ENCODE data around the gene NSUN7.
"Not testable (repeated sequence)": the region's sequence is repeated elsewhere in the genome, so short reads cannot be mapped to it uniquely, and the experiment has no call there.

NSUN7 gene, protein sequence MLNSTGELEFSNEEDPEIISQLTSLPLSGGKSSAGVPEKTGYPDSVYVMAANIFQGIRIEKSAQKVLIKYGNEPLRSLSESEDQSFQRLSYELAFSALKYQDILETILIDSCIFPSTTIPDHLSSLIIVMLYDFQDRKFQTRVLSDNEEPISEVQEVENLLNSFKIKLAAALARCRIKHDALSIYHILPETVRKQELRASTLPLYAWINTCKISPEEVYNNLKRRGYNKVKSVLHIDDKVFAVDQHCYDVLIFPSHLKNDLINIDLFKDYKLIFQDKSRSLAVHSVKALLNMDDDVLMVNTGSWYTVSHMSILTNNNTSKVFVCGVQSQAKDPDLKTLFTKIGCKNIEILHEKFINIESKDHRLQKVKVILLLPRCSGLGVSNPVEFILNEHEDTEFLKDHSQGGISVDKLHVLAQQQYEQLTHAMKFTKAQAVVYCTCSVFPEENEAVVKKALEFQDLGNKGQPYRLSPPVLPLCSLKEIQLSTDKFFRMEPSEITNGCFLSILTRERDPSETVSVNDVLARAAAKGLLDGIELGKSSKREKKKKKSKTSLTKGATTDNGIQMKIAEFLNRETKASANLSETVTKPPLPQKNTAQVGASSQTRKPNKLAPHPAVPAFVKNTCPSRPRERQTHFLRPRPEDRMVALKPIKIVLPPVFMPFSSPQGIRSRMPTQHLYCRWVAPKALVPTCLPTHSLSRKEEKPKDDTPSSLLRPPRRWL

DNA sequence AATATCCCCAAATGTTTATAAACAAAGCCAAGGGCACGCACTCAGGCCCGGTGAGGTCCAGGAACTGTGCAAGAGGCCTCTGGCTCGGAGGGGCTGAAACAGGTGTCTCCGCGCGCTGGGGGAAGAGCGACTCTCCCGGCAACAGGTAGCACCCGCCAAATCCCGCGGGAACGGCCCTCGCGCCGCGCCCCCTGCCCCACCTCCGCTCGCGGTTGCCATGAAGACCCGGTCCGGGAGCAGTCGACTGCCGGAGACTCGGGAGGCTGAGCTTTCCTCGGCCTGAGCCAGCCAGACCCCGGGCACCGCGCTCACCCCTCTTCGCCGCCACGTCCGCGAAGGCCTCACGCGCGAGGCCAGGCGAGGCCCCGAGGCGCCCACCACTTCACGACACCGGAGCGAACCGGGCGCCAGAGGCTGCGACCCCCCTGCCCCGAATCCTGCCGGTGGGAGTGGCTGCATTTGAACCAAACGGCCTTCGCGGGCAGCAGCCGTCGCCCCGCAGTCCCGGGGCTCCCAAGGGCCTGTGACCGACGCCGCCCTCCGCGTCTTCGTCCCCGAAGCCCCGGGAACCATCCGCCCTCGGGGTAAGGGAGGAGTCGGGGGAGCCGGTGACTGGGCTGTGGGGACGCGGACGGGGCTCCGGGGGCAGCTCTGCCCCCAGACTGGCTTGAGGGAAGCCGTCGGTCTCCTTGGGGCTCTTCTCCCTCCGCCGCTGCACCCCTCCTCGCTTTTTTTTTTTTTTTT is at the start of gene NSUN7:
TSS of gene NSUN7 (plus strand) at position 239 of the 744 bp plus-strand sequence. CDS start 739 bp downstream, outside the sequence.
- in situ Hi-C loops (cut with MboI; ENCODE audit: low sequenced_read_pairs) = loop anchor here (10.0 to 25.0 kb wide), 2 partner anchors 95 to 162 kb away; no protein-coding TSS in a partner anchor

DNA sequence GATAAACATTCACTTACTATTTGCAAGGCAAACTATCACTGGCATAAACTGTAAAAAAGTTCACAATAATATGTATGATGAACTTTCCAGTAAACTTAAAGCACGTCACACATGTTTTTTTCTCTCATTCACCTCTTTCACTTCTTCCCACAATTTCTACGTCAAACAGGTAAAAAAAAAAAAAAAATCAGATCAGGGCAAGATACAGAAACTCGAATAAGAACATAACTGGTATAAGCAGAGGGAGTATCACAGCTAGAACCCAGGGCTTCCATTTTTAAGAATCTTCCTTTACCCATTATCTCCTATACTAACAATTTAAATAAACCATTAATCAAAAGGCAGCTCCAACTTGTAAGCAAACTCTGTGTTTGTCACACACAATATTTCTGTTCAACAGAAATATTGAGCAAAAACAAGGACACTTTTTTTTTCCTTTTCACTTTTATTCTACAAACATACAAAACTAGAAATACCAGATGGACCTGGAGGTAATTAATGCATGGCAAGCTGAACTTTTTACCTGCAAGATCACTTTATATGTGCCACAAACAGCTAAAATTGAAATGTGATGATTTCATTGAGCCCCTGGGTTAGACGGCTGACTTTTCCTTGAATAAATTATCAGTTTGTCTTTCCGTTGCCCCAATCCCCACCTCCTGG is 47.5 kb upstream of the NSUN7 start:
- in situ Hi-C loops (cut with MboI; ENCODE audit: low sequenced_read_pairs) = no loop called here

DNA sequence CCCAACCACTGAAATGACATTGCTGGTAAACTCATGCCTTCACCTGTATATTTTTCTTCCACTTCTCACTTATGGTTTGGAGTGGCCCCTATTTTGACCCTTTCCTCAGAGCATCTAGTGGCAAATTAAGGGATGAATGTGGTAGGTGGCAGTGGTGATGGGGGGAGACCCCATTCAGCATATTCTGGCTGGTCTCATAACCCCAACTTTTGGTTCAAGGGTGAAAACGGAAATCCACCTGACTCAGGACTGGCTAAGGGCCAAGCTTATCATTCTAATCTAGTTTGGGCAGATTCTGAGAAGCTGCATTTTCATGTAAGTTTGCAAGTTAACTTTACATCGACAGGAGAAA is 47.0 kb upstream of the NSUN7 start:
- in situ Hi-C loops (cut with MboI; ENCODE audit: low sequenced_read_pairs) = no loop called here

DNA sequence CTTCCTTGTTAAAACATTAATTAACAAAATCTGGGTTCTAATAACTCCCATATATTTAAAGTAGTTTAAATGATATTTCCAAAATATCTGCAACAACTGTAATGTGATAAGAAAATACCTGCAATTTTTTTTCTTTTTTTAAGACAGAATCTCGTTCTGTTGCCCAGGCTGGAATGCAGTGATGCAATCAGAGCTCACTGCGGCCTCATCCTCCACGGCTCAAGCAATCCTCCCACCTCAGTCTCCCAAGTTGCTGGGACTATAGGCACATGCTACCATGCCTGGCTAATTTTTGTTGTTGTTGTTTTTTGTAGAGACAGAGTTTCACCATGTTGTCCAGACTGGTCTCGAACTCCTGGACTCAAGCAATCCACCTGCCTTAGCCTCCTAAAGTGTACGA is 45.7 kb upstream of the NSUN7 start:
- in situ Hi-C loops (cut with MboI; ENCODE audit: low sequenced_read_pairs) = no loop called here

DNA sequence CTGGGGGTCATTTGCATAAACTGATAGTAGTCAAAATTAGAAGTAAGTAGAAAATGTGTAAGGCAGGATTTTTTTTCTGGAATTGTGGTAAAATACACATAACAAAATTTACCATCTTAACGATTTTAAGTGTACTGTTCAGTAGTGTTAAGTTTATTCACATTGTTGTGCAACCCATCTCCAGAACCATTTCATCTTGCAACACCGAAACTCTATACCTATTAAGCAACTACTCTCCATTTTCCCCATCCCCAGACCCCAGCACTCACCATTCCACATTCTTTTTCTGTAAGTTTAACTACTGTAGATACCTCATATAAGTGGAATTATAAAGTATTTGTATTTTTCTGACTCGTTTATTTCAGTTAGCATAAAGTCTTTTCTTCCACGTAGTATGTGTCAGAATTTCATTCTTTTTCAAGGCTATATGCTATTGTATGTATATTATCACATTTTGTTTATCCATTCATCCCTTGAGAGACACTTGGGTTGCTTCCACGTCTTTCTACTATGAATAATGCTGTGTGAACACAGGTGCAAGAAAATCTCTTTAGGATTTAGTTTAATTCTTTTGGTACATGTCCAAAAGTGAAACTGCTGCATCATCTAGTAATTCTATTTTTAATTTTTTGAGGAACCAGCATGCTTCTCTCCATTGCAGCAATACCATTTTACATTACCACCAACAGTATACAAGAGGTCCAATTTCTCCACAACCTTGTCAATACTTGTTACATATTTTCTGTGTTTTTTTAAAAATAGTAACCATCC is 39.1 kb upstream of the NSUN7 start:
- in situ Hi-C loops (cut with MboI; ENCODE audit: low sequenced_read_pairs) = no loop called here

DNA sequence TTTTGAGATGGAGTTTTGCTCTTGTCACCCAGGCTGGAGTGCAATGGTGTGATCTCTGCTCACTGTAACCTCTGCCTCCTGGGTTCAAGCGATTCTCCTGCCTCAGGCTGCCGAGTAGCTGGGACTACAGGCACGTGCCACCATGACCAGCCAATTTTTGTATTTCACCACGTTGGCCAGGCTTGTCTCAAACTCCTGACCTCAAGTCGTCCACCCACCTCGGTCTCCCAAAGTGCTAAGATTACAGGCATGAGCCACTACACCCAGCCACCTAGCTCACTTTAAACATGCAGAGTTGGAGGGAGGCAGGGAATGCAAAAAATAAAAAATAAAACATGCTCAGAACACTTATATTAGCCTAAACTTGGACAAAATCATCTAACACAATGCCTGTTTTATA is 36.8 kb upstream of the NSUN7 start:
- in situ Hi-C loops (cut with MboI; ENCODE audit: low sequenced_read_pairs) = not testable (repeated sequence)

DNA sequence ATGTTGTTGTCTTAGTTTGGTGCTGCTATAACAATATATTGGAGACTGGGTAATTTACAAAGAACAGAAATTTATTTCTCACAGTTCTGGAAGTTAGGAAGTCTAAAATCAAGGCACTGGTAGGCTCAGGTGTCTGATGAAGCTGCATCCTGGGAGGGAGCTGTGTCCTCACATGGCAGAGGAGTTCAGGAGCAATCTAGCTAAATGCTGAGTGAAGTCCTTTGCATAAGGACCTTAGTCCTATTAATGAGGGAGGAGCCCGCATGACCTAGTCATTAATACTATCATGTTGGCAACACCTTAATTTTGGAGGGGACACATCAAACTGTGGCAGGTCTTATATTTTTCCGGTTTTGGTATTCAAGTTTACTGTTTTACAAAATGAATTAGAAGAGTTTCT is 36.0 kb upstream of the NSUN7 start:
- in situ Hi-C loops (cut with MboI; ENCODE audit: low sequenced_read_pairs) = no loop called here

DNA sequence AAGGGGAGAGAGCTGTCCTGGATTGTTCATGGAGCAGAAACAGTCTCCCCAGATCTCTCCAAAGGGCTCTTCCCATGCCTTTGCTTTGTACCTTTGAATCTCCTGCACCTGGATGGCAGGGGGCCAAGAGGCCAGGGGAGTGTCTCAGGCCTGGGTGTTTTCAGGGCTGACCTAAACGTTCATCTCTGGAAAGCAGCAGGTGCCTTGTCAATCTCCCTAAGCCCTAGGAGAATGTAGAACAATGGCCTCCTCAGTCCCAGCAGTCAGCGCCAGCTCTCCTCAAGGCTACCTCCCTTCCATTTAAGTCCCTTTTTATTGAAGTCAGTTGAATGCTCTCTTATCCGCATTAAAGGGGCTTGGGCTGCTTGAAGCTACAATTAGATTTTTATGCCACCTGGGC is 31.2 kb upstream of the NSUN7 start:
- in situ Hi-C loops (cut with MboI; ENCODE audit: low sequenced_read_pairs) = no loop called here

DNA sequence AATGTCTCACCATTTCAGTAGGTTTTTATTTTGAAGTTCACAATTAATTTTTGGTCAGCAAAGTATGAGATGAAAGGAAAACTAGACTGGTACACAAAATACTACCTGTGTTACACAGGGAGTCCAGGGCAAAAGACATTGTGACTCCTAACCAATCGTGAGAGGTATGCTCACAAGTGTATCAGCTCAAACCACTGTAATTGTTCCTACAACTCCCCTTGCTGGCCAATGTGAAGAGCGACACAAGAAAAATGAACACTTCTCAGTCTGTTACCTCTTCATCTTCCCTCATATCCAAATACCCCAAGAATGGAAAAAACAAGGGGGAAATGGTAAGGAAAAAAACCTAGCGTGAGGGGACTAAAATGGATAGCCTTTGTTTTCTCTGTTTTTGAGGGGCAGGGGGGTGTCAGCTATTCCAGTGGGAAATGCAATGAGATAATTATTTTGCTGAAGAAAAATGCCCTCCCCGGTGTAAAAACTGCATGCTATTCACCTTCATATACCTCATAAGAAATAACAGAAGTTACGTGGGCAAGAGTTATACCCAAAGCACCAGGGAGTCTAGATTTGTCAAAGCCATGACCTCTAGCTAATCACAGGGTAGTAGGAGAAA is 30.6 kb upstream of the NSUN7 start:
- in situ Hi-C loops (cut with MboI; ENCODE audit: low sequenced_read_pairs) = no loop called here

DNA sequence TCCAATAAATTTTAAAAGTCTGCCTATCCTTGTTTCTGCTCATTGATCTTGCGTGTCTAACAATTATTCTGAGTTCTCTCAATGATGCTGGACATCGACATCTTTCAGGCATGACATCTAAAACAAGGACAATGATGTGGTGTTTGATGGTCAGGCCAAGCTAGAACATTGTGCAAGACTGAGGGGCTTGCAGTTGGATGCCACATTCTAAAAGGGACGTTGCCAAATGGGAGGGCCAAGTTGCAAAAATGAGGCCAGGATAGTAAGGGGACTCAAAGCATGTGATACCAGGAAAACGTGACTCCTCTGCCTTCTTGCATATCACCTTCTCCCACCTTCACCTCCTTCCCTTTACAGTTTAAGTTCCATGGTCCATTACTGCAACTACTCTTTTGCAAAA is 29.4 kb upstream of the NSUN7 start:
- in situ Hi-C loops (cut with MboI; ENCODE audit: low sequenced_read_pairs) = loop anchor here (10.0 kb wide), 1 partner anchor 146 kb away; no protein-coding TSS in a partner anchor

DNA sequence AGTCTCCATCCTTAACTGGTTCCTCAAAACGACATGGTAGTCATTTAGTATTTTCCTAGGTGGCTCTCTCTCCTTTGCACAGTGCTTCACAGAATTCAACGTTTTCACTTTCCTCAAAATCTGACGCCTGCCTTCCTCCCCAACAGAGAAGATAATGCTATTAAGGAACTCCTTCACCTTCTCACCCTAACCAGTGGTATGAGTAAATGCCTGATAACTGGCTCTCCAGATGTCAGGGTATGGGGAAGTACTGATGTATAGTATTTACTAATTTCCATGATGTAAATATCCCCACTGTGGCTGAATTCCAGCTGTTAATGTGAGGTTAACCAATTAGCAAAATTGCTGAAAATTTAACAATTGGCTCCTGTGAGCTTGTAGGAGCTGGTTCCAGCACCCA is 28.8 kb upstream of the NSUN7 start:
- in situ Hi-C loops (cut with MboI; ENCODE audit: low sequenced_read_pairs) = loop anchor here (10.0 kb wide), 1 partner anchor 146 kb away; no protein-coding TSS in a partner anchor

DNA sequence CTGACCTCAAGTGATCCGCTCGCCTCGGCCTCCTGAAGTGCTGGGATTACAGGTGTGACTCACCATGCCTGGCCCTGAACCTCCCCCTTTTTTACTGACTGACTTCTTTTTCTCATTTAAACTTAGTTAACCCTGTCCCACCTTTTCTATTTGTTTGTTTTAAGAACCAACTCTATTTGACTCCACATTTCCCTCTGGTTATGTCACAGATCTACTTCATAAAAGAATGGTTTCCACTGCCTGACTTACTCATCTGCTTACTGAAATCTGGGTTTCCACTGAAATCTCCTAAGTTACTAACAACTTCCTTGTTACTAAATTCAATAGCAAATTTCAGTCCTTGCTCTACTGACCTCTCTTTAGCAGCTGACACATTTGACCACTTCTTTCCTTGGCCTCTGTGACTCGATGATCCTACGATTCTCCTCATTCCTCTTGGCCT is 28.0 kb upstream of the NSUN7 start:
- in situ Hi-C loops (cut with MboI; ENCODE audit: low sequenced_read_pairs) = loop anchor here (10.0 kb wide), 1 partner anchor 147 kb away; no protein-coding TSS in a partner anchor

DNA sequence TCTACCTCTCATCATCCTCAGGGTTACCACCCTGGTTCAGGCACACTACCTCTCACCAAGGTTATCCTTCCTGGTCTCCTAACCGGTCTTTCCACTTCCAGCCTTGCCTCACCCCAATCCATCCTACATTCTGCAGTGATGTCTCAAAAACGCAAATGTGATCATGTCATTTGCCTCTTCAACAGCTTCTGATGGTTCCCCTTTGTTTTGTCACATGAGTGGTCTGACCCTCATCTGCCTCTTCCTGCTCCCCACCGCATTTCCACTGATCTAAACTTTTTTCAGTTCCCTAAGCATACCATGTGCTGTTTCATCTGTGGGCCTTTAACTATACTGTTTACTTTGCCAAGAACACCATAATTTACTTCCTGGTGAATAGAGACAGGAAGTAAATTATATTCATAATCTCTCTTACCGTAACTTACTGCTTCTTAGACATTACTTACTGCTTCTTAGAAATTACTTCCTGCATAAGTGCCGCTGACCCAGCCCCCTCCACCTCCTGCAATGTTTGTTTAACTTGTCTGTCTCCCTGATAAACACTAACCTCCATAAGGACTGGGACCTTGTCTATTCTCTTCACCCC is 27.1 kb upstream of the NSUN7 start:
- in situ Hi-C loops (cut with MboI; ENCODE audit: low sequenced_read_pairs) = loop anchor here (10.0 kb wide), 1 partner anchor 148 kb away; no protein-coding TSS in a partner anchor

DNA sequence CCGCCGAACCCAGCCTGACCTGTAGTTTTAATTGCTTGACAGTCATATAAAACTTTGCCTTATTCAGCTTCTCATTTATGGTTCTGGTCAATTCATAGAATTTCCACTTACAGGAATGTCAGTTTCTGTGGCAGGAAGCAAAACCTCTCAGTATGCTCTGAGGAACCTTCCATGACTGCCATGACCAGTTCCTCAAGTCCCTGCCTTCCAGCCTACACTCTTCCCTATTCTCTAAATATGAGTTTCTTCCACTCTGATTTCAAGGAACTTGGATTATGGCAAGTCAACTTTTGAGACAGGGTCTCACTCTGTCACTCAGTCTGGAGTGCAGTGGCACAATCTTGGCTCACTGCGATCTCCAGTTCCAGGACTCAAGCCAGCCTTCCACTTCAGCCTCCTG is 26.0 kb upstream of the NSUN7 start:
- in situ Hi-C loops (cut with MboI; ENCODE audit: low sequenced_read_pairs) = loop anchor here (10.0 kb wide), 1 partner anchor 149 kb away; no protein-coding TSS in a partner anchor

DNA sequence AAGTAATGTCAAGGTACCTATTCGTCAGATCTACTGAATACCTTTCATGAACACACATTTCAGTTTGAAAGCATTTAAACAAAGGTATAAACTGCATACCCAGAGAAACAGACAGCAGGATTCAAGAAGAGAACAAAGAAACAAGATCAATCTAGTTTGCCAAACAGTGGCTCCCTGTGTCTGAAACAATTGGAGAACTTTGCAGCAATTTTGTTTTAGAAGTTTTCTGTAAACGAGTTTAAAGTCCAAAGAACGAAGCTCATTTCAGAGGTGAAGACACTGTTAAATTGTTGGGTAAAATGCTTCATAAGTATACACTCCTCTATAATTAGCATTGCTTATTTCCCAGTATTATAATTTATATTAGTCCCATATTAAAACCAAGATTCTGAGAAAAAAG is 21.4 kb upstream of the NSUN7 start:
- in situ Hi-C loops (cut with MboI; ENCODE audit: low sequenced_read_pairs) = loop anchor here (10.0 to 25.0 kb wide), 2 partner anchors 154 to 184 kb away; no protein-coding TSS in a partner anchor

DNA sequence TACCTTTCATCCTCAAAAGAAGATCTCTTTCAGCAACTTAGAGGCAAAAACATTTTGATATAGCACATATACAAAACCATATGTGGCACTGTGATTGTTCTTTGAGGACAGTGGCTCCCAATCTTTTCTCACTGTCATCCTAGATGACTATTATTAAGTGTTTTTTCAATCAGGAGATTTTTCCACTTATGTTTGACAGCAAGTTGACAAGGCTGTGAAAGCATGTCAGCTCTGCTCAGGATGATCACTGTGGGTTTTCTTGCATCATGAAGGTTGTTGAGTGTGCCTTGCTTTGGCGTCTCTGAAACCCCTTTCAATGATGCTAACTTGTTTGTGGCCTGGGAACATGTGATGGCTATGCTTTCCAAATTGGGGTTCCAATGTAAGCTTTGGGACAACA is 20.2 kb upstream of the NSUN7 start:
- in situ Hi-C loops (cut with MboI; ENCODE audit: low sequenced_read_pairs) = loop anchor here (10.0 to 25.0 kb wide), 2 partner anchors 155 to 183 kb away; no protein-coding TSS in a partner anchor

DNA sequence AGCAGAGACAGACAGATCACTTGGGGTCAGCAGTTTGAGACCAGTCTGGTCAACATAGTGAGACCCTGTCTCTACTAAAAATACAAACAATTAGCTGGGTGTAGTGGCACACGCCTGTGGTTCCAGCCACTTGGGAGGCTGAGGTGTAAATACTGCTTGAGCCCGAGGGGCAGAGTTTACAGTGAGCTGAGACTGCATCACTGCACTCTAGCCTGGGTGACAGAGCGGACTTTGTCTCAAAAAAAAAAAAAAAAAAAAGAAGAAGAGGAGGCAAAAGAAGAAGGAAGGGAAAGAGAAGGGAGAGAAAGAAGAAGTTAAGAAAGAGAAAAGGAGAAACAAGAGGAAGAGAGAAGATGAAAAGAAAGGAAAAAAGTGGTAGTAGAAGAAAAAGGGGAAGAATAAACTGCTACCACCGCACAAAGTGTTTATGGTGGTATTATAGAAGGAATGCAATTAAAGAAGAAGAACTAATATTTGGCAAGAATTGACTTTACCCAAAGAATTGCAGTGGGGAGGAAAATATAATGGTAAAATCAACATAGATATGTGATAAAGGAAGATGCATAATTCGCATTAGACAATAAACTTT is 19.6 kb upstream of the NSUN7 start:
- in situ Hi-C loops (cut with MboI; ENCODE audit: low sequenced_read_pairs) = loop anchor here (25.0 kb wide), 1 partner anchor 182 kb away; no protein-coding TSS in a partner anchor

DNA sequence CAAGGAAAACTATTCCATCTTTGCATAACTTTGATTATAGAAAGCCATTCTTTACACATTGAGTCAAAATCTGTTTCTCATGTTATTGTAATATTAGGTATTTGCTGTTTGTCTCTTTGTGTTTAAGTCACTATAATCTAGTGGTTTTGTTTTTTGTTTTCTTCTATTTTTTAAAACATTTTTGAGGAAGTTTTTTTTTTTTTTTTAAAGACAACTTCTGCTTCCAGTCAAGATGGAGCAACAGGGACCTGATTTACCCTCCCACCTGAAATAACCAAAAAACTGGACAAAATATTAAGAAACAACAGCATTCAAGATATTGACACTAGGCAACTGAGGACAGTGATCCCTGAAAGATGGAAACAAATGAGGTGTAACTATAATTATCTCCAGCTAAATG is 18.4 kb upstream of the NSUN7 start:
- in situ Hi-C loops (cut with MboI; ENCODE audit: low sequenced_read_pairs) = loop anchor here (25.0 kb wide), 1 partner anchor 181 kb away; no protein-coding TSS in a partner anchor
